B cell (primary cell): ENCODE measurements around the gene CEP85. TPM values are rescaled to one million over a fixed set of nuclear protein-coding genes. Genes with fewer than 3 reads are reported as not detected.
A peak's percentile ranks its signal among the peaks of the same experiment; 100 is the strongest.

Experiments used
- ATAC-seq: fragments of 200-7000 bp; cut with Tn5 transposase; one replicate; pipeline ENCODE4 v1.10.0; 2021; ENCODE audit warnings: low read depth, mild to moderate bottlenecking, moderate number of reproducible peaks, moderate library complexity
- CTCF ChIA-PET: fragments of 350-600 bp; sonication (Branson Sonifier 250); formaldehyde crosslinking; loops from one replicate; lab custom pipeline; 2021; ENCODE audit warnings: antibody characterized with exemption, inconsistent platforms; lab: Charles Lee
- POLR2A ChIA-PET: fragments of 350-600 bp; sonication (Branson Sonifier 250); formaldehyde crosslinking; loops from one replicate; lab custom pipeline; 2021; ENCODE audit warnings: antibody characterized with exemption; lab: Charles Lee
- DNase-seq: peaks from one replicate; pipeline ENCODE4 v3.0.0; 2013
- H2AFZ ChIP-seq: 2 replicates; pipeline ENCODE4 v1.6.1; 2012; ENCODE audit warnings: mild to moderate bottlenecking, low read depth, low read length; ENCODE audit not compliant: insufficient read depth, poor library complexity, severe bottlenecking
- H3K27ac ChIP-seq, 2 donors: 1 replicate in 1 of 2; 2 replicates in 1 of 2; pipeline ENCODE4 v1.5.1; 2012 to 2013; ENCODE audit warnings: low read length in 2 of 2, mild to moderate bottlenecking in 2 of 2, moderate library complexity in 1 of 2
- H3K27me3 ChIP-seq, 4 experiments: fragments of 200-600 bp in 1 of 4; sonication (generic) in 1 of 4; replicated peaks in 1 of 4; 1 replicate in 2 of 4; 2 replicates in 2 of 4; pipeline versions ENCODE4 v1.6.1 to v1.7.0; 2013 to 2016; ENCODE audit warnings: low read length in 3 of 4, mild to moderate bottlenecking in 2 of 4, mixed read lengths in 1 of 4, moderate library complexity in 1 of 4; ENCODE audit not compliant: insufficient read depth in 4 of 4, control insufficient read depth in 3 of 4; ENCODE audit errors: control extremely low read depth in 1 of 4
- H3K36me3 ChIP-seq, 2 experiments: replicated peaks in 1 of 2; 1 replicate in 1 of 2; 2 replicates in 1 of 2; pipeline versions ENCODE4 v1.6.1 to v1.7.1; 2013; ENCODE audit warnings: low read length in 1 of 2; ENCODE audit not compliant: insufficient read depth in 2 of 2, control insufficient read depth in 1 of 2; ENCODE audit errors: control extremely low read depth in 1 of 2, extremely low read depth in 1 of 2
- H3K4me1 ChIP-seq, 2 donors: fragments of 200-600 bp in 1 of 2; sonication (generic) in 1 of 2; 1 replicate in 1 of 2; 2 replicates in 1 of 2; pipeline versions ENCODE4 v1.5.1 to v1.6.1; 2013 to 2017; ENCODE audit warnings: low read length in 2 of 2; ENCODE audit not compliant: control insufficient read depth in 2 of 2, insufficient read depth in 2 of 2
- H3K4me2 ChIP-seq: replicated peaks from 2 replicates; pipeline ENCODE3; 2012; ENCODE audit warnings: mild to moderate bottlenecking, low read depth, low read length; ENCODE audit not compliant: poor library complexity, severe bottlenecking
- H3K4me3 ChIP-seq, 5 experiments: fragments of 200-600 bp in 1 of 5; sonication (generic) in 1 of 5; 1 replicate in 3 of 5; 2 replicates in 2 of 5; pipeline versions ENCODE4 v1.5.1 to v1.7.0; 2011 to 2016; ENCODE audit warnings: low read length in 4 of 5, mild to moderate bottlenecking in 4 of 5, low read depth in 2 of 5, control low read depth in 1 of 5, moderate library complexity in 1 of 5; ENCODE audit not compliant: insufficient read depth in 1 of 5; ENCODE audit errors: control extremely low read depth in 1 of 5, extremely low read depth in 1 of 5
- H3K79me2 ChIP-seq: fragments of 200-600 bp; sonication (generic); one replicate; pipeline ENCODE4 v1.6.0; 2016; ENCODE audit warnings: low read length; ENCODE audit not compliant: control insufficient read depth, insufficient read depth
- H3K9ac ChIP-seq: fragments of 200-600 bp; sonication (generic); 2 replicates; pipeline ENCODE4 v1.6.1; 2017; ENCODE audit warnings: mild to moderate bottlenecking, low read length, moderate library complexity
- H3K9me3 ChIP-seq, 3 donors: one replicate each; pipeline versions ENCODE4 v1.6.1 to v1.7.1; 2013; ENCODE audit warnings: low read length in 2 of 3; ENCODE audit not compliant: control insufficient read depth in 2 of 3, insufficient read depth in 1 of 3; ENCODE audit errors: control extremely low read depth in 1 of 3
- H4K20me1 ChIP-seq: 2 replicates; pipeline ENCODE4 v1.6.0; 2012; ENCODE audit warnings: mild to moderate bottlenecking, low read length; ENCODE audit not compliant: insufficient read depth, control insufficient read depth, poor library complexity, severe bottlenecking
- H3K27ac Mint-ChIP-seq: one replicate; pipeline ENCODE4 v1.8.0; 2021; ENCODE audit warnings: mixed read lengths
- H3K27me3 Mint-ChIP-seq: one replicate; pipeline ENCODE4 v1.8.0; 2021; ENCODE audit warnings: mixed read lengths
- H3K4me1 Mint-ChIP-seq: one replicate; pipeline ENCODE4 v1.8.0; 2021; ENCODE audit warnings: mixed read lengths
- H3K4me3 Mint-ChIP-seq: one replicate; pipeline ENCODE4 v1.8.0; 2021; ENCODE audit warnings: mixed read lengths
- H3K9me3 Mint-ChIP-seq: one replicate; pipeline ENCODE4 v1.8.0; 2022; ENCODE audit warnings: mixed read lengths; ENCODE audit not compliant: insufficient read depth
- EZH2 ChIP-seq: IDR thresholded peaks from 2 replicates; pipeline ENCODE4 v1.6.1; 2012; ENCODE audit warnings: borderline replicate concordance, low read depth, mild to moderate bottlenecking, moderate library complexity, low read length; ENCODE audit not compliant: insufficient read depth, poor library complexity, severe bottlenecking
- WGBS: methylation state at CpG from one replicate; pipeline ENCODE4 v1.1.5; 2013; ENCODE audit warnings: missing lambda C conversion rate; ENCODE audit not compliant: insufficient coverage; 5-methylcytosine and 5-hydroxymethylcytosine counted together
- intact Hi-C: fragments of 100-400 bp; cut with micrococcal nuclease; formaldehyde crosslinking; loops from one replicate; pipeline ENCODE4 v1.10.0; 2022
- polyA plus RNA-seq: library from polyadenylated mRNA; depleted of rRNA; stranded (reverse); fragments of >200 nt; gene quantifications from 2 replicates; pipeline ENCODE4 v1.2.3, GENCODE V29; 2012
- total RNA-seq, 2 donors: library from RNA; stranded (reverse); fragments of 120-200 nt in 1 of 2; gene quantifications; 1 replicate in 1 of 2; 2 replicates in 1 of 2; pipeline versions ENCODE4 v1.2.3 to v1.2.4, GENCODE V29; 2013 to 2022
- TF ChIP-seq, protein P1 (sequence below): fragments of 200-600 bp; IDR thresholded peaks from one replicate; pipeline ENCODE4 v1.8.0; 2022; ENCODE audit warnings: antibody characterized with exemption, mild to moderate bottlenecking

Gene CEP85
- total and polyA plus RNA-seq, 2 donors (not counting 1 experiment from before 2014, with no cell fraction given), result 16.2 to 16.3 TPM

DNA sequence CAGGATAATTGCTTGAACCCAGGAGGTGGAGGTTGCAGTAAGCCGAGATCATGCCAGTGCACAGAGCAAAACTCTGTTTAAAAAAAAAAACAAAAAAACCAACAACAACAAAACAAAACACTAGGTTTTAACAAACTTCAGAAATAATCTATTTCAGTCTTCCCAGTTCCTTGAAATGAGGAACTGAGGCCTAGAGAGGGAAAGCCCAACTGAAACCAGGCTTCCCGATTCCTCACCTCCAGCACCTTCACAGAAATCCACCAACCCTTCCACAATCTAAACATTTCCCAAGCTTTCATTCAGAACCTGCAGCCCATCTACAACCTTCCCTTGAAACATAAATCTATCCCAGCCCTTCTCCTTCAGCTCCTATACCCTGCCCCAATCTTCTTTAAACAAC is 83.1 kb downstream of the CEP85 start:
- peaks cover 41% of the 10 kb centered on the region for H4K20me1 ChIP-seq
- POLR2A ChIA-PET, result interaction anchor here (0.7 to 15.2 kb wide), 5 partner anchors 10 to 413 kb away, joined by 3 to 1239 read pairs (median 21); partner anchors contain the start of genes SH3BGRL3 and UBXN11
- no peak overlapping the region for H2AFZ ChIP-seq
- H3K36me3 ChIP-seq, result peaks cover 0 to 33% of the 10 kb centered on the region in 2 experiments
- H3K4me3 Mint-ChIP-seq, result peak overlapping the region; percentile 89
- no peaks in the 10 kb centered on the region for H3K27me3 Mint-ChIP-seq
- no peaks in the 10 kb centered on the region for H3K9me3 Mint-ChIP-seq
- CTCF ChIA-PET, result interaction anchor here (0.8 to 30.0 kb wide), 6 partner anchors 9 to 147 kb away, joined by 3 to 1400 read pairs (median 10); partner anchors contain the start of genes CEP85, SH3BGRL3 and ZNF593
- H3K27me3 ChIP-seq, result no peaks in the 10 kb centered on the region
- peaks cover 74% of the 10 kb centered on the region for H3K4me1 Mint-ChIP-seq
- H3K4me2 ChIP-seq, result peak overlapping the region; percentile 73
- TF ChIP-seq, protein P1, sequence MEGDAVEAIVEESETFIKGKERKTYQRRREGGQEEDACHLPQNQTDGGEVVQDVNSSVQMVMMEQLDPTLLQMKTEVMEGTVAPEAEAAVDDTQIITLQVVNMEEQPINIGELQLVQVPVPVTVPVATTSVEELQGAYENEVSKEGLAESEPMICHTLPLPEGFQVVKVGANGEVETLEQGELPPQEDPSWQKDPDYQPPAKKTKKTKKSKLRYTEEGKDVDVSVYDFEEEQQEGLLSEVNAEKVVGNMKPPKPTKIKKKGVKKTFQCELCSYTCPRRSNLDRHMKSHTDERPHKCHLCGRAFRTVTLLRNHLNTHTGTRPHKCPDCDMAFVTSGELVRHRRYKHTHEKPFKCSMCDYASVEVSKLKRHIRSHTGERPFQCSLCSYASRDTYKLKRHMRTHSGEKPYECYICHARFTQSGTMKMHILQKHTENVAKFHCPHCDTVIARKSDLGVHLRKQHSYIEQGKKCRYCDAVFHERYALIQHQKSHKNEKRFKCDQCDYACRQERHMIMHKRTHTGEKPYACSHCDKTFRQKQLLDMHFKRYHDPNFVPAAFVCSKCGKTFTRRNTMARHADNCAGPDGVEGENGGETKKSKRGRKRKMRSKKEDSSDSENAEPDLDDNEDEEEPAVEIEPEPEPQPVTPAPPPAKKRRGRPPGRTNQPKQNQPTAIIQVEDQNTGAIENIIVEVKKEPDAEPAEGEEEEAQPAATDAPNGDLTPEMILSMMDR, result no peak
- no peak for TF ChIP-seq EZH2
- H3K27ac Mint-ChIP-seq, result peak overlapping the region; percentile 97
- H3K27ac ChIP-seq, result peak overlapping the region; percentile 67 to 86
- H3K9me3 ChIP-seq, result no peaks in the 10 kb centered on the region
- H3K4me3 ChIP-seq, result peak overlapping the region; percentile 75 to 95 (median 93)
- ATAC-seq (no peak), DNase-seq (peak; percentile 58)
- H3K9ac ChIP-seq, result peak overlapping the region; percentile 85
- WGBS, result 0% methylated on average over 1 of the region's 2 CpGs
- H3K4me1 ChIP-seq, result peaks cover 75 to 78% of the 10 kb centered on the region in 2 donors
- intact Hi-C loops, result loop anchor here (1.0 to 10.0 kb wide), 4 partner anchors 11 to 155 kb away; partner anchors contain the start of genes DHDDS, HMGN2 and UBXN11
- peaks cover 78% of the 10 kb centered on the region for H3K79me2 ChIP-seq
